Gastroesophageal sphincter (tissue), 3 donors: Measurements from ENCODE around the gene NXPH1.

Experiments
- CTCF ChIP-seq, 4 experiments: fragments of 200-600 bp in 2 of 4; fragments of 450-650 bp in 2 of 4; sonication (generic) in 1 of 4; IDR thresholded peaks; one replicate each; pipeline ENCODE4 v1.5.1; 2017 to 2019; ENCODE audit warnings: antibody characterized with exemption in 4 of 4, mild to moderate bottlenecking in 2 of 4, moderate library complexity in 2 of 4
- POLR2AphosphoS5 ChIP-seq: sonication (generic); formaldehyde crosslinking; IDR thresholded peaks from one replicate; pipeline ENCODE4 v1.6.1; 2017; ENCODE audit warnings: antibody characterized with exemption

DNA sequence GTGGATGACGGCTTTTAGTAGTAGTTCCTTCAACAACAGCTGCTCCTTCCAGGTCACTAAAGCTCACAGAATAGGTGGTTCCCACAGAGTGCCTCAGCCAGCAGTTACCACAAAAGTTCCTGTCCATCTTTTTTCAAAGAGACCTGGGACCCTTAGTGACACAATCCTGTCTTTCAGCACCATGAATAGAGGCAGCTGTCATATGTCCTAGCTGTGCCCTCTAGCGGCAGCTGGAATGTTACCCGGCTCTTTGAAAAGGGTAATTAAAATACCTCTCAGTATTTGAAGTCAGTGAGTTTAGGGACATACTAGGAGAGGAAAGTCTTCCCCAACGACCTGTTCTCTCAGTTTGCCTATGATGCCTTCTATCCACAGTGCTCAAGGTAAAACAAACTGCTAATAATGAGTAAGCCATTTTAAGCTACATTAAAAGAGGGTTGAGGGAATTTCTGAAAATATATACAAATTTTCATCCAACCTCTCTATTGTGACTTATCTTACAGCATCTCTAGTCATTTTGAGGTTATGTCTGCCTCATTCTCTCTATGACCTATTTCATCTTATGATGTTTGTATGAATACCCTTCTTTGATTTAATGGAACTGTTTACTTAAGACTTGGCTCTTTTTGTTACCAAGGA is 290.8 kb downstream of the NXPH1 start:
- TF ChIP-seq POLR2AphosphoS5 = no peak
- peak in 1 of 4 experiments; percentile 24 for TF ChIP-seq CTCF (IDR thresholded peaks at IDR 0.05)
